SH-SY5Y (cell line): Measurements from ENCODE around the gene ZFAND2B.

ENCODE experiments used
- GATA2 ChIP-seq: IDR thresholded peaks from 2 replicates; pipeline ENCODE4 v1.6.1; 2011; ENCODE audit warnings: mild to moderate bottlenecking, low read depth, low read length
- GATA3 ChIP-seq: IDR thresholded peaks from 2 replicates; pipeline ENCODE4 v1.6.1; 2011; ENCODE audit warnings: low read depth, mild to moderate bottlenecking, low read length, moderate library complexity

Gene ZFAND2B

DNA sequence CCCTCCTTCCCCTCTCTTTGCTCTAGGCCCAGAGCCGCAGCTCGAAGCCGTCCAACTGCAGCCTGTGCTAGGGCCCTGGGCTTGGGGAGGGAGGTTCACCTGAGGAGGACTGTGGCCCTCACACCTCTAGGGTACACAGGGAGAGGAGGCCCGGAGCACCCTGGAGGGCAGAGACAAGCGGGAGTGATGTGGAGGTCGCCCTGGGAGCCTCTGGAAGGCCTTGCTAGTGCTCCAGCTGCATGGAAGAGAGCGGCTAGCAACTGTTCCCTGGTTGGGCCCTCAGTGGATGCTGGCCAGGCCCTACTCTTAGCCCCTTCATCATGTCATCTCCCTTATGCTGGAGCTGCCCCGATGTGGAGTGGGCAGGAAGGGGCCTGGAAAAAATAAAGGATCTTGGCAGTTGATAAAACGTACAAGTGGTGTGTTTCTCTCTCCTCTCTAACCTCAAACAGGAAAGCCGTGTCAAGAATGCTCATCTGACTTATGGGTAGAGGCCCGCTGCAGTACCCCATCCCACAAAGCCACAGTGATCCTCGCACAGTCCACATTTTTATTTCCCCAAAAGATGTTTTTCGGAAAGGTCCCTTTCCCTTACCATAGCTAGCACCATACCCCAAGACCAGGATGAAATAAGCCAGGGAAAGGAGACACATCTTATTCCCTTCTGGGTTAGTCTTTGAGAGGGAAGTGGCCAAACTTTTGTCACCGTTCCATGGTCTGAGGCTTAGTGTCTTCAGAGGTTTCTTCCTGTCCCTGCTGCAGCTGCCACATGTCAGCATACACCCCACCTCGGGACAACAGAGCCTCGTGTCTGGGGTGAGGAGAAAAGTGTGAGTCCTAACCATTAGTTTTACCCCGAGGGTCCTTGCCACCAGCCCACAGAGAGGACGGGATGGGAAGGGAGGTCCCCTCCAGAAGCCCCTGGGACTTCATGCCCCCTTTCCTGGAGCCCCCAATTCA lies 2.9 kb downstream of the ZFAND2B start:
- TF ChIP-seq GATA2 (no peak), GATA3 (no peak)

DNA sequence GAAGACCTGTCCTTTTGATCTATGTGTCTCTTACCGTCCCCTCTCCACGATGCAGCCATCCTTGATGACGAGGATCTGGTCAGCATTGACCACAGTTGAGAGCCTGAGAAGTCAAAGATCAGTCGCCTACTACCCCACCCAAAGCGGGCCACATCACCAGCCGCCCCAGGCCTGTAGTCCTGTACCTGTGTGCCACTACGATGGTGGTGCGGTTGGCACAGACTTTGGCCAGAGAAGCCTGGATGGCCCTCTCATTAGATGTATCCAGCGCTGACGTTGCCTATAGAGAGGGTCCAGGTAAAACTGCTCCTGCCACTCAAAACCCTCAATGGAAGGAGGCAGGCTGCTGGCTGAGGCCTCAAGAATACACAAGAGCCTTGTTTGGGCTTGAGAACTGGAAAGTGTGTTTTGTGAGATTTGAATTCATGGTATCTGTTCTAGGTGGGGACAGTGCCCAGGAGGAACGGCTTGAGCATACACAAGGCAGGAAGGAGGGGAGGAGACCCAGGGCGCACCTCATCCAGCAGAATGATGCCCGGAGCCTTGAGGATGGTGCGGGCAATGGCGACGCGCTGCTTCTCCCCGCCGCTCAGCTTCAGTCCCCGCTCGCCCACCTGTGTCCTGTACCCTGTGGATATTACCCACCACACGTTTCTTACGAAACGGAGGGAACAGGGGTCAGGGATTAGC lies 3.8 kb downstream of the ZFAND2B start:
- TF ChIP-seq GATA3 (no peak), GATA2 (no peak)

DNA sequence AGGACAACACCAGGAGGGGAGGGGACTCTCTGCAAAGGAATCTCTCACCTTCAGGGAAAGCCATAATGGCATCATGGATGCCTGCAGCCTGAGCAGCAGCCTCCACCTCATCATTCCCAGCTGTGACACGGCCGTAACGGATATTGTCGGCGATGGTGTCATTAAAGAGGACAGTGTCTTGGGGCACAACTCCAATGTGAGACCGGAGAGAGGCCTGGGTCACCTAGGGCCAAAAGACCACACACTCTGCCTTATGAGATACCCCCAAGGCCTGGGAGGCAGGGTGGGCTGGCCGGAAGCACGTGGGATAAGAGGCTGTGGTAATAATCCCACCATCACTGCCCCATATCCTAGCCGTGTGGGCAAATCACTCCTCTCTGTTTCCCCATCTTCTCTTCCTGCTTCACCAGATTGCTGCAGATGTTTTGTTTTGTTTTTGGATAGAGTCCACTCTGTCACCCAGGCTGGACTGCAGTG lies 4.3 kb downstream of the ZFAND2B start:
- no peak for TF ChIP-seq GATA3
- TF ChIP-seq GATA2: no peak

DNA sequence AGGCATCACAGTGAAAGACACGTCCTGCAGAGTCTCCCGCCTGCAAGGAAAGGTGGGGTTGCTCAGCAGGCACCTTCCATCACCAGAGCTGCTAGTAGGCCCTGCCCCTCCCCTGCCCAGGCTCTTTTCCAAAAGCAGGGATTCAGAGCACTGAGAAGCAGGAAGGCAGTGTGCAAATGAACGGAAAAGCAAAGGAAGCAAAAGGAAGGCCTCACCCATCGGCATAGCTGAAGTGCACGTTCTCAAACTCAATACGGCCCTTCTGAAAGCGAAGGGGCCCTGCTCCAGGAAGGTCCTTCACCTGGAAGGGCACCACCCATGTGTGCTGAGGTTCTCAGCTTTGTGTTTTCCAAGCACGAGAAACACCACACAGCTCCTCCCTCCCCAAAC lies 6.4 kb downstream of the ZFAND2B start:
- no peak for TF ChIP-seq GATA2
- no peak for TF ChIP-seq GATA3

DNA sequence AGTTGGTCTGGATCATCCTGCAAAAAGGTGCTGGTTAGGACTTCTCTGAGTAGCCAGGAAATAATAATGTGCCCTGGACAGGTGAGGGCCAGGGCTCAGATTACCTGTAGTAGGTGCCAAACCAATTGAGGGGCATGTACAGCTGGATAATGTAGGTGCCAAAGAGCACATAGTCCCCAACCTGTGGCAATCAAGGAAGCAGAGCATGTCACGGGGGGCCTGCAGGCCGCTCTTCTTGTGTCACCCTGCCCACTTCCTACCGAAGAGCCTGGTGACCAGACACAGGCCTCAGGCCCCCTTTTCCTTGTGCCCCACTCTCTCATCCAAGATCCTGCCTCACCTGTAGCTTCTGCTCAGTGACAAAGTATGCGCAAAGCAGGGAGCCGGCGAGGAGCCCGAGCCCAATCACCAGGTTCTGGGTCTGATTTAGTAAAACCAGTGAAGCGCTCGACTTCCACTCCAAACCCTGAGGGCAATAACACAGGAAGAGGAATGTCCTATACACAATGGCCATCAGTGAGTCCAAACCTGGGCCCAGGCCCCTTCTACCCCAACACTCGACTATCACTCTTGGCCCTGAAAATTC lies 7.0 kb downstream of the ZFAND2B start:
- TF ChIP-seq GATA2 (no peak), GATA3 (no peak)

DNA sequence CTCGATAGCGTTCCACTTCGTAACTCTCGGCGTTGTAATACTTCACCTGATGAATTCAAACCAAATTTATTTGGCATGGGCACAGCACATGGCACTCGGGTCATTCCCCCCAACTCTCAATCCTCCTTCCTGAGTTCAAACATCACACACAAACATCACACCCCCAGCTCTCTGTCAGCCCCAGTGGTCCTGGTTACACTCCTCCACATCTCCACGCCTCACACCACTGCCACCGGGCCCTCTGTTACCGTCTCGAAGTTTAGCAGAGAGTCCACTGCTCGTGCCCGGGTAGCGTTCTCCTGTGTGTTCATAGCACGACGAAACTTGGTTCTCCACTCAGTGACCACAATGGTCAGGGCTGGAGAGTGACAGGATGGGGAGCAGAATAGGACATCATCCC lies 7.6 kb downstream of the ZFAND2B start:
- TF ChIP-seq GATA2 (no peak), GATA3 (no peak)

DNA sequence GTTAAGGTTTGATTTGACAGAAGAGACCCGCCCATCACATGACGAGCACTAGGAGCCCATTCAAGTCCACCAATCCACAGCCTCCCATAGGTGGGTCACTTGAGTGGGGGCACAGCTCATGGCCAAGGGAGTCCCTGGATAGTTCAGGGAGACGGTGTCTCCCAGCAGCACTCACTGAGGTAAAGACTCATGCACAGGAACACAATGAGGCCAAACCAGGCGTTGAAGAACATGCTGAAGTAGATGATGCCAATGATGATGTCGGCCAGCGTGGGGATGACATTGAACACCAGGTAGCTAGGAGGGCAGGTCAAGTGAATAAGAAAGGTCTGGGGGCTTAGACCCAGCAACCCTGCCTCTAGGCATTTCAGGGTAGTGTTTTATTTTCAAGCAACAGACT lies 8.2 kb downstream of the ZFAND2B start:
- no peak for TF ChIP-seq GATA3
- TF ChIP-seq GATA2: no peak

DNA sequence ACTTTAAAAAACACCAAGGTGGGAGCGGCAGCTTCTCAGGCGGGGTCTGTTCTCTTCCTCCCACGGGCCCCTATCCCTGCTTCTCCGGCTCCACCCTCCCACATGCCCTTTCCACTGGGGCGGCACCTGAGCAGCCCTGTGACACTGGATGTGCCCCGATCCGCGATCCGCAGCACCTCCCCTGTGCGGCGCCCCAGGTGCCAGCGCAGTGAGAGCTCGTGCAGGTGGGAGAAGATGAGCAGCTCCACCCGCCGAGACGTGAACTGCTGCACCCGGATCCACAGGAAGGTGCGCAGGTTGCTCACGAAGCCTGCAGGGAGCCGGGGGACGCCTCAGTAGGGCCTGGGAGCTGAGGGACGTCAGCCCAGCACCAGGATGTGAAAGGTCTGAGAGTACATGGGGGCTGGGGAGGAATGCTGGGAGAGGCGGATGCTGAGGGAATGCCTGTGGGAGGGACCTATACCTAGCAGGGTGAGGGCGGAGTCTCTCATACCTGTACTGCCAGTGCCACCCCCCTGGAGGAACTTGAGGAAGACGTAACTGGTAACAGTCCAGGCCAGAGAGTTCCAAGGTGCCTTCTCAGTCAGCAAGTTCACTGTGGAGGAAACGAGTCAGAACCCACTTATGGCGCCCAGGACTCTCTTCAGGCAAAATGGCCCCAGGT lies 9.4 kb downstream of the ZFAND2B start:
- TF ChIP-seq GATA2 (no peak), GATA3 (no peak)

DNA sequence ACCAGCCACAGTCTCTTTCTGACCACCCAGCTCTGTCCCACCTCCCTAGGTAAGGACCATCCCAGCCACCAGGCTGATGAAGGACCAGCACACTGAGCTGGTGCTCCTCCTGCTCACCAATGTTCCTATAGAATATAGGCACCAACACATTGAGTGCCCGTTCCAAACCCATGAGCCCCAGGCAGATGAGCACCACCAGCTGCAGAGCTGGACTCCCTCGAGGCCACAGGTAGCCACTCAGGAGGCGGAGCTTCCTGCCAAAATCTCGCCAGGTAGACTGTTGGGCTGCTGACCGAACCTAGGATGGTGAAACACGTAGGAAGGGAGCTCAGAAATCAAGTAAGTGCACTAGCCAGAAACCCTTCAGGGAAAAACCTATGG lies 9.9 kb downstream of the ZFAND2B start:
- TF ChIP-seq GATA2: no peak
- no peak for TF ChIP-seq GATA3

DNA sequence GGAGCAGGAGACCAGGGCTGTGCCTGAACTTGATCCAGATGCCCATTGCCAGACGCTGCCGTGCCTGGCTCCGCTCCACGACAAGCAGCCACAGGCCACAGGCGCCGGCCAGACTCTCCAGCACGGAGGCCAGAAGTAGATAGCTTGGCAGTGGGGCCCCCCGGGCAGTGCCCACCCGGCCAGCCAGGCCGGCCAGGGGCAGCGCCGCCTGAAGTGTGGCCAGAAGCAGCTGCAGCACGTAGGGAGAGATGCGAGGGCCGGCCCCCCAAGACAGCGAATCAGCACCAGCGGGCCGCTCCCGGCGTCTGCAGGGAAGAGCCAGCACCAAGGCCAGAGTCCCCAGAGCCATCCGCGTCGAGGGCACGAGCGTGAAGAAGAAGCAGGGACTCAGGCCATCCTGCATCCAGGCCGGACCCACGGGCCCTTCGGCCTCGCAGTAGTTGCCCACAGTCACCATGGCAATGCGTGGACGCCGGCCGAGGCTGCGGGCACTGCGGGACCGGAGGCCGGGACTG lies 11.7 kb downstream of the ZFAND2B start:
- TF ChIP-seq GATA2: no peak
- TF ChIP-seq GATA3: no peak

DNA sequence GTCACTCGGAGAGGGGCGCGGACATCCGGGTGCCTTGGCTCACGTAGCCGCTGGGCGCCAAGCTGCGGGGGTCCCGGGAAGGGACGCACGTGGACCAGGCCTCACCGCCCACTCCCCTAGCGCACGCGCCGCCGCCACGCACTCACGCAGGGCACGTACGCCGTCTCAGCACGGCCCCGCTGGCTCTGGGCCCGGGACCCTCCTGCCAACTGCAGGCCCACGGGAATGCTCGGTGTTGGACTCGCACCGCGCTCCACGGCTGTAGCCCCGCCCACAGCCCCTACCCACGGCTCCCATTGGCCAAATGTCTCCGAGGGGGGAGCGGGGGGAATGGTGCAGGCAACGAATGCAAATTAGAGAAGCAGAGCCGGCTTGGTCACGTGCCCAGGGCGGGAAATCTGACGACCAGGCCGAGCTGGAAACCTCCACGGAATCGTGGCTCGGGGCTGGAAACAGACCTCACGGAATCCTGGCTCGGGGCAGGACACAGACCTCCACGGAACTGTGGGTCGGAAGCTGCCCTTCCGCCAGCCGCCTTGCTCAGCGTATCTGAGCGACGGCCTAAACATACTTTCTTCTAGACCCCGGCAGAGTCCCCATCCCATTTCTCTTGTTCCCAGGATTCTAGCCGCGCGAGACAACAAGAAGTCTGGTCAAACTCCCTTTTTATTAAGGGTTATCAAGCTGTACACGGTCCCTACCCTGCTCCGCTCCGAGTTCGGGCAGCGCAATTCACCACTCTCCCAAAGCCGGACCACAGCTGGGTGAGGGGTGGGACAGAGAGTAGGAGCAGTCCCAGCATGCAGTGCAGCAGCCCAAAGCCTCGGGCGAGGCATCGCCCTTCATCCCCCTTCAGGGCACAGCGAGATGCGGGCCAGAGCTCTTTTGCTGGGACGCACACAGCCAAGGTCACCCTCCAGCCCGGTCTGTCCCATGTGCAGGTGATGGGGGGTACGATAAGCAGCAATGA lies 12.4 kb downstream of the ZFAND2B start, which contains the start of gene ABCB6:
Gene ABCB6, minus strand, starts transcription at position 227 of the 970 bp plus-strand sequence. CDS start 285 bp downstream, outside the sequence.
- no peak for TF ChIP-seq GATA3
- no peak for TF ChIP-seq GATA2

DNA sequence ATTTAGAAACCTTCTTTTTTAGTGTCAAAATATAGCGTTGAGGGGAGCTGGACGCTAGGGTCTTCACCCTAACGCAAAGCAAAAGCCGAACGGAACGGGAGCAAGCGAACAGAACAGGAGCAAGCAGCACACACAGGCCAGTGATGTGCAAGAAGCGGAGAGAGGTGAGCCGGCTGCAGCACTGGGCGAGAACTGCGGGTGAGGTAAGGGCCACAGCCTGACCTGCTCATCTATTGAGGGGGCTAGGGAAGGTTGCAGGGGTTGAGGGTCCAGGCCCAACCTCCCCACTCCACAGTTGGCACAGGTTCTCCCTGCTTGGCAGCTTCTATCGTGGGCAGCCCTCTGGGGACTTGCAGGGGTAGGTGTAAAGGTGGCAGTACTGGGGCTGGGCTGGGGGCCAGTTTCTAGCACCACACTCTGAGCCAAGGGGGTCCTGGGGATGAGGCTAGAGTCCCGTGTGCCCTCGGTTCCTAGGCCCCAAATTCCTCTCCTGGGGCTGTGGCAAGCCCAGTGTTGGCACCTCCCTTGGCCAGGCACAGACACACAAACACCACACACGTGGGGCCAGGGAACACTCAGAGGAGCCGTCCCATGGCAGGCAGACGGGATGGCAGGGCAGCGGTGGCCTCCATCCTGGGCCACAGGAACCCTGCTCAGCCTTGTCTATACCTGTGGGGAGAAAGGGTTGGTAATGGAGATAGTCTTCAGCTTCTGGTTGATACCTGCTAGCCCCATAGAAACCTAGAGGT lies 13.4 kb downstream of the ZFAND2B start:
- no peak for TF ChIP-seq GATA3
- no peak for TF ChIP-seq GATA2
